ENCODE results near the gene EP400. TPM values are rescaled to one million over a fixed set of nuclear protein-coding genes. Genes with fewer than 3 reads are reported as not detected.
"Not testable (repeated sequence)": the region's sequence is repeated elsewhere in the genome, so short reads cannot be mapped to it uniquely, and the experiment has no call there.

The EP400 gene
- total RNA-seq, 6 experiments from 2014 or later = 10.9 to 16.3 (median 13.3) TPM

- no CpG with 5 or more reads among the region's 2 CpGs for WGBS (ENCODE audit: insufficient coverage, low coverage, low lambda C conversion rate, missing lambda C conversion rate)
- no peaks in the 10 kb centered on the region for H3K9me3 ChIP-seq
- DNase-seq = no peak
- TF ChIP-seq CTCF (IDR thresholded peaks at IDR 0.05) = no peak
- TF ChIP-seq POLR2A (IDR thresholded peaks at IDR 0.05) = no peak
- H3K27me3 ChIP-seq = no peaks in the 10 kb centered on the region
- H3K27ac ChIP-seq = no peak overlapping the region
- H3K36me3 ChIP-seq = peaks cover 0 to 67% (median 33%) of the 10 kb centered on the region in 4 donors
- intact Hi-C loops (cut with DNase I) = no loop called here
- no peaks in the 10 kb centered on the region for H3K4me1 ChIP-seq
- no peak overlapping the region for H3K4me3 ChIP-seq
- no peak for ATAC-seq
These were observed 99.7 kb downstream of the EP400 start for GRCh38 chr12:132049442-132049841.

GRCh38 chr12:132049876-132050275, 100.1 kb downstream of the EP400 start:
- no peak overlapping the region for H3K27ac ChIP-seq
- TF ChIP-seq CTCF (IDR thresholded peaks at IDR 0.05) (no peak), POLR2A (IDR thresholded peaks at IDR 0.05) (no peak)
- no peaks in the 10 kb centered on the region for H3K27me3 ChIP-seq
- 100% methylated on average over 4 of the region's 14 CpGs for WGBS (ENCODE audit: insufficient coverage, low coverage, low lambda C conversion rate, missing lambda C conversion rate)
- no peaks in the 10 kb centered on the region for H3K9me3 ChIP-seq
- H3K4me3 ChIP-seq = no peak overlapping the region
- DNase-seq = no peak
- peaks cover 0 to 64% (median 32%) of the 10 kb centered on the region in 4 donors for H3K36me3 ChIP-seq
- no peaks in the 10 kb centered on the region for H3K4me1 ChIP-seq
- ATAC-seq = no peak
- intact Hi-C loops (cut with DNase I) = no loop called here

GRCh38 chr12:132051718-132052117, 102.0 kb downstream of the EP400 start:
- intact Hi-C loops (cut with DNase I); H3K4me3 ChIP-seq; H3K27ac ChIP-seq; ATAC-seq; H3K4me1 ChIP-seq; DNase-seq; H3K9me3 ChIP-seq; H3K27me3 ChIP-seq: not testable (repeated sequence)
- H3K36me3 ChIP-seq = peaks cover 0 to 58% (median 25%) of the 10 kb centered on the region in 4 donors
- 93% methylated on average over 7 of the region's 13 CpGs for WGBS (ENCODE audit: insufficient coverage, low coverage, low lambda C conversion rate, missing lambda C conversion rate)
- TF ChIP-seq CTCF (IDR thresholded peaks at IDR 0.05) = peak in 1 of 4 donors; percentile 15

- WGBS (ENCODE audit: insufficient coverage, low coverage, low lambda C conversion rate, missing lambda C conversion rate) = 94% methylated on average over 26 of the region's 32 CpGs
- no peak for DNase-seq
- intact Hi-C loops (cut with DNase I) = no loop called here
- no peak for ATAC-seq
- Histone ChIP-seq H3K27me3 (no peaks in the 10 kb centered on the region), H3K36me3 (peaks cover 0 to 60% (median 22%) of the 10 kb centered on the region in 4 donors), H3K9me3 (no peaks in the 10 kb centered on the region), H3K4me3 (no peak overlapping the region), H3K27ac (no peak overlapping the region), H3K4me1 (no peaks in the 10 kb centered on the region)
- TF ChIP-seq CTCF (IDR thresholded peaks at IDR 0.05) = no peak
- TF ChIP-seq POLR2A (IDR thresholded peaks at IDR 0.05) = no peak
These were observed 102.6 kb downstream of the EP400 start for GRCh38 chr12:132052196-132052932.
